AG10803 (cell line): Measurements from ENCODE around the gene LRRC36.

Source experiments
- DNase-seq: peaks from one replicate; pipeline ENCODE4 v3.0.0; 2010; ENCODE audit warnings: low read depth
- H3K4me3 ChIP-seq: 2 replicates; pipeline ENCODE4 v1.5.1; 2011; ENCODE audit warnings: mild to moderate bottlenecking, low read length, control low read depth
- TF ChIP-seq, protein P1 (sequence below): conservative IDR thresholded peaks from 2 replicates; pipeline ENCODE4 v1.5.1; 2011; ENCODE audit warnings: mild to moderate bottlenecking, low read length, control low read depth, inconsistent platforms

LRRC36 gene

GRCh38 chr16:67430977-67431774 lies 104.6 kb downstream of the LRRC36 start, which contains the start of gene HSD11B2:
TSS of gene HSD11B2 (plus strand) at chr16:67431121. CDS start at chr16:67431249, 128 bp downstream.
- DNase-seq: peak; percentile 31
- peak within 1 kb of the TSS; percentile 36 for H3K4me3 ChIP-seq
- TF ChIP-seq, protein P1, sequence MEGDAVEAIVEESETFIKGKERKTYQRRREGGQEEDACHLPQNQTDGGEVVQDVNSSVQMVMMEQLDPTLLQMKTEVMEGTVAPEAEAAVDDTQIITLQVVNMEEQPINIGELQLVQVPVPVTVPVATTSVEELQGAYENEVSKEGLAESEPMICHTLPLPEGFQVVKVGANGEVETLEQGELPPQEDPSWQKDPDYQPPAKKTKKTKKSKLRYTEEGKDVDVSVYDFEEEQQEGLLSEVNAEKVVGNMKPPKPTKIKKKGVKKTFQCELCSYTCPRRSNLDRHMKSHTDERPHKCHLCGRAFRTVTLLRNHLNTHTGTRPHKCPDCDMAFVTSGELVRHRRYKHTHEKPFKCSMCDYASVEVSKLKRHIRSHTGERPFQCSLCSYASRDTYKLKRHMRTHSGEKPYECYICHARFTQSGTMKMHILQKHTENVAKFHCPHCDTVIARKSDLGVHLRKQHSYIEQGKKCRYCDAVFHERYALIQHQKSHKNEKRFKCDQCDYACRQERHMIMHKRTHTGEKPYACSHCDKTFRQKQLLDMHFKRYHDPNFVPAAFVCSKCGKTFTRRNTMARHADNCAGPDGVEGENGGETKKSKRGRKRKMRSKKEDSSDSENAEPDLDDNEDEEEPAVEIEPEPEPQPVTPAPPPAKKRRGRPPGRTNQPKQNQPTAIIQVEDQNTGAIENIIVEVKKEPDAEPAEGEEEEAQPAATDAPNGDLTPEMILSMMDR: no peak

DNA sequence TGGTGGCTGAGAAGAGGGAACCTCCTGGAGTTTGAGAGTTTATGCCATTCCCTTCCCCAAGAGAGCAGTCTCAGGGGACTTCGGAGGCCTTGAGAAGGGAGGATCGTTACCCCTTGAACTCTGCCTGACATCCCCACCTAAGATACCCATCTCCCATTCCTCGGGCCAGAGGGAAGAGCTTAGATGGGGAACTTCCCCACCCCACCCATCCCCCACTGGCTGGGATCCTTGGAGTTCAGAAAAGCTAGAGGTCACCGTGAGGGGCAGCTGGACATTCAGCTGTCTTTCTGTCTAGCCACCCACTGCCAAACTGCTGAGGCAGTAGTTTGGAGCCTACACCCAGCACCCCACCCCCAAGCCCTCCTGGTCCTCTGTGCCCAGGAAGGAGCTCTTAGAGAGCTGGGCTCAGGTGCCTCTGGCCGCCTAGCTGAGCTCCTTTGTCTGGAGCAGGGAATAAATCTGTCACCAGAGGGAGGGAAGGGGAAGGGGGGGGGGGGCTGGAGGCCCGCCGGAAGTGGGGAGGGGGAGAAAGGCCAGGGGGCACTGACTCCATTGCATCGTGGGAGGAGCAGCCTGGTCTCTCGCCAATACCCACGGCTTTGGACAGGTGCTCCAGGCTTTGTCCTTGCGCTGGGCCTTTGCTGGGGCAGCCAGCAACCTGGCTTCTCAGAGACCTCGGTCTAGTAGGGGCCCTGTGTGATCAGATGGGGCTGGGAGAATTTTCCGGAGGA lies 105.3 kb downstream of the LRRC36 start:
- no peak for DNase-seq
- H3K4me3 ChIP-seq: peak overlapping the region; percentile 36; the same call in 1 of the 2 replicates
- TF ChIP-seq, protein P1: no peak

DNA sequence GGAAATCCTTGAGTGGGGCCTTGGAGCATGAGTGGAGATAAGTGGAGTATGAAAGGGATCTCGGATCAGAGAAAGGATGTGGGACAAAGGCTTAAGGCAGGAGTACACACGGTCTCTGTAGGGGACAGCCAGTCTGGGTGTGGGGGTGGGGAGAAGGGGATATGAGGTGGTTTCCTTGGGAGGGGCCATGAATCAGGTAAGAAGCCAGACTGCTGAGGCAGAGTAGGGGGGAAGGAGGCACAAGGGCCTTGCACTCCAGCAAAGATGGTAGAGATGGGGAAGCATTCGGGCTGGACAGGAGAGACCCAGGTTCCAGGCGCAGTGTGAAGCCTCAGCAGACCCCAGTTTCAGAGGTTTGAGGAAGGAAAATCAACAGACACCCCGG lies 105.9 kb downstream of the LRRC36 start:
- H3K4me3 ChIP-seq: no peak overlapping the region
- TF ChIP-seq, protein P1: no peak
- no peak for DNase-seq

GRCh38 chr16:67433131-67433719 lies 106.6 kb downstream of the LRRC36 start:
- TF ChIP-seq, protein P1: no peak
- DNase-seq: no peak
- H3K4me3 ChIP-seq: no peak overlapping the region
